Measurements from ENCODE around the gene AHCYL2.

- TF ChIP-seq, protein P1, sequence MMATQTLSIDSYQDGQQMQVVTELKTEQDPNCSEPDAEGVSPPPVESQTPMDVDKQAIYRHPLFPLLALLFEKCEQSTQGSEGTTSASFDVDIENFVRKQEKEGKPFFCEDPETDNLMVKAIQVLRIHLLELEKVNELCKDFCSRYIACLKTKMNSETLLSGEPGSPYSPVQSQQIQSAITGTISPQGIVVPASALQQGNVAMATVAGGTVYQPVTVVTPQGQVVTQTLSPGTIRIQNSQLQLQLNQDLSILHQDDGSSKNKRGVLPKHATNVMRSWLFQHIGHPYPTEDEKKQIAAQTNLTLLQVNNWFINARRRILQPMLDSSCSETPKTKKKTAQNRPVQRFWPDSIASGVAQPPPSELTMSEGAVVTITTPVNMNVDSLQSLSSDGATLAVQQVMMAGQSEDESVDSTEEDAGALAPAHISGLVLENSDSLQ (IDR thresholded peaks at IDR 0.05), result no peak
- TF ChIP-seq ELF4 (IDR thresholded peaks at IDR 0.05), result no peak
- no peak for TF ChIP-seq BHLHE40 (IDR thresholded peaks at IDR 0.05; ENCODE audit: borderline replicate concordance)
- TF ChIP-seq ZNF384 (IDR thresholded peaks at IDR 0.05), result no peak
- no peak for TF ChIP-seq HDGF (IDR thresholded peaks at IDR 0.05; ENCODE audit: borderline replicate concordance)
These were observed 165.0 kb downstream of the AHCYL2 start for GRCh38 chr7:129389829-129390228.

All from HEK293T (cell line).